Calu3 (cell line): ENCODE data around the gene LIMCH1. TPM values are rescaled to one million over a fixed set of nuclear protein-coding genes. Genes with fewer than 3 reads are reported as not detected.
"Not testable (repeated sequence)": the region's sequence is repeated elsewhere in the genome, so short reads cannot be mapped to it uniquely, and the experiment has no call there.

Experiments
- BruUV-seq: library from RNA; stranded (reverse); fragments of 400-500 nt; replicated peaks from 2 replicates; lab custom pipeline; 2021; lab: Mats Ljungman, UMichigan
- CTCF ChIA-PET: fragments of 300-600 bp; sonication (Branson Sonifier 250); formaldehyde crosslinking; loops from one replicate; lab custom pipeline; 2022; ENCODE audit warnings: antibody characterized with exemption; lab: Charles Lee
- DNase-seq: peaks from one replicate; pipeline ENCODE4 v3.0.0; 2022
- H3K27ac Mint-ChIP-seq: one replicate; pipeline ENCODE4 v1.8.0; 2022; ENCODE audit warnings: mixed read lengths; ENCODE audit not compliant: unreplicated experiment
- H3K27me3 Mint-ChIP-seq: one replicate; pipeline ENCODE4 v1.8.0; 2022; ENCODE audit warnings: mixed read lengths; ENCODE audit not compliant: unreplicated experiment
- H3K36me3 Mint-ChIP-seq: one replicate; pipeline ENCODE4 v1.8.0; 2022; ENCODE audit warnings: mild to moderate bottlenecking, moderate library complexity, mixed read lengths; ENCODE audit not compliant: insufficient read depth, unreplicated experiment
- H3K4me1 Mint-ChIP-seq: one replicate; pipeline ENCODE4 v1.8.0; 2022; ENCODE audit warnings: mild to moderate bottlenecking, low read depth, mixed read lengths; ENCODE audit not compliant: unreplicated experiment
- H3K4me3 Mint-ChIP-seq: one replicate; pipeline ENCODE4 v1.8.0; 2022; ENCODE audit warnings: mild to moderate bottlenecking, low read depth, moderate library complexity, mixed read lengths; ENCODE audit not compliant: unreplicated experiment
- H3K9me3 Mint-ChIP-seq: one replicate; pipeline ENCODE4 v1.8.0; 2022; ENCODE audit warnings: low read depth, mixed read lengths; ENCODE audit not compliant: unreplicated experiment
- CTCF ChIP-seq: fragments of 200-600 bp; IDR thresholded peaks from one replicate; pipeline ENCODE4 v1.8.0; 2022; ENCODE audit warnings: antibody characterized with exemption; ENCODE audit not compliant: unreplicated experiment
- intact Hi-C: fragments of 100-400 bp; cut with micrococcal nuclease; formaldehyde crosslinking; loops from one replicate; pipeline ENCODE4 v1.10.0; 2022; ENCODE audit not compliant: unreplicated experiment
- total RNA-seq: library from RNA; stranded (reverse); gene quantifications from 2 replicates; pipeline ENCODE4 v1.2.3, GENCODE V29; 2022

LIMCH1 gene
- total RNA-seq, 1 experiment from 2014 or later: 78.7 TPM

DNA sequence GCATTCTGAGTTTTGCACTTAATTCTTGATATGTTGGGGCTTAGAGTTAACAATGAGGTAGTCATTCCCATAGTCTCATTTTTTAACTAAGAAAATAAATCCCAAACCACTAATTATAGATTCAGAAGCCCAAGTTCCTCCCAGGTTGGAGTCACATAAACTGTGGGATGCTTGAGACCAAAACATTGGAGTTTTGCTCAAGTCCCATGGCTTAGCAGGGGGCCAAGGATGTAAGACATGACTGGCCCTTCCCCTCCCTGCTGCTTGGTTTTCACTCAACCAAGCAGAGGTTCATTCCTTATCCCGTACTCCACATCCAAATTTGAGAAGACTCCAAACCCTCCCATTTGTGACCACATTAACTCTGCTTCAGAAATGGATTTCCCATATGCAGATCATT, 101.3 kb downstream of the LIMCH1 start:
- no TSS peak for BruUV-seq
- no peak overlapping the region for H3K27ac Mint-ChIP-seq
- DNase-seq: no peak
- no peak for TF ChIP-seq CTCF
- peaks cover 3% of the 10 kb centered on the region for H3K36me3 Mint-ChIP-seq
- CTCF ChIA-PET: no interaction called here
- H3K4me1 Mint-ChIP-seq: peaks cover 3% of the 10 kb centered on the region
- H3K4me3 Mint-ChIP-seq: no peak overlapping the region
- no peaks in the 10 kb centered on the region for H3K9me3 Mint-ChIP-seq
- no peaks in the 10 kb centered on the region for H3K27me3 Mint-ChIP-seq
- intact Hi-C loops: no loop called here

- no peak for DNase-seq
Observed at GRCh38 chr4:41640906-41641305, 102.9 kb downstream of the LIMCH1 start.

GRCh38 chr4:41642746-41643145, 104.8 kb downstream of the LIMCH1 start:
- not testable (repeated sequence) for H3K4me1 Mint-ChIP-seq, H3K9me3 Mint-ChIP-seq, BruUV-seq, DNase-seq, H3K27me3 Mint-ChIP-seq, H3K27ac Mint-ChIP-seq, H3K36me3 Mint-ChIP-seq, H3K4me3 Mint-ChIP-seq
- CTCF ChIA-PET: interaction anchor here (0.6 kb wide), 1 partner anchor 230 kb away, joined by 7 read pairs; no protein-coding TSS in a partner anchor
- intact Hi-C loops: loop anchor here (5.0 kb wide), 2 partner anchors 235 to 360 kb away; no protein-coding TSS in a partner anchor

More at GRCh38 chr4:41640906-41641305, 102.9 kb downstream of the LIMCH1 start:
- CTCF ChIA-PET: no interaction called here
- BruUV-seq: no TSS peak
- intact Hi-C loops: loop anchor here (5.0 kb wide), 2 partner anchors 234 to 359 kb away; no protein-coding TSS in a partner anchor
- Mint-ChIP-seq H3K36me3 (peaks cover 8% of the 10 kb centered on the region), H3K4me3 (no peak overlapping the region), H3K27ac (no peak overlapping the region), H3K9me3 (no peaks in the 10 kb centered on the region), H3K27me3 (no peaks in the 10 kb centered on the region), H3K4me1 (peaks cover 8% of the 10 kb centered on the region)
- TF ChIP-seq CTCF: no peak

GRCh38 chr4:41643331-41643730, 105.4 kb downstream of the LIMCH1 start:
- H3K4me3 Mint-ChIP-seq: no peak overlapping the region
- no peaks in the 10 kb centered on the region for H3K27me3 Mint-ChIP-seq
- DNase-seq: no peak
- H3K36me3 Mint-ChIP-seq: peaks cover 8% of the 10 kb centered on the region
- CTCF ChIA-PET: interaction anchor here (0.7 kb wide), 2 partner anchors 249 to 362 kb away, joined by 3 to 5 read pairs; no protein-coding TSS in a partner anchor
- no peak for TF ChIP-seq CTCF
- no peak overlapping the region for H3K27ac Mint-ChIP-seq
- intact Hi-C loops: loop anchor here (5.0 kb wide), 2 partner anchors 236 to 361 kb away; no protein-coding TSS in a partner anchor
- BruUV-seq: no TSS peak
- H3K4me1 Mint-ChIP-seq: peaks cover 8% of the 10 kb centered on the region
- no peaks in the 10 kb centered on the region for H3K9me3 Mint-ChIP-seq
